GM19238 (cell line): Measurements from ENCODE around the gene C9orf50.
A peak's percentile ranks its signal among the peaks of the same experiment; 100 is the strongest.
"Not testable (repeated sequence)": the region's sequence is repeated elsewhere in the genome, so short reads cannot be mapped to it uniquely, and the experiment has no call there.

Experiments used
- DNase-seq: peaks from one replicate; pipeline ENCODE4 v3.0.0; 2011; ENCODE audit warnings: low spot score; ENCODE audit not compliant: insufficient read length

Gene C9orf50

GRCh38 chr9:129610473-129611306 lies 10.2 kb downstream of the C9orf50 start:
- peak; percentile 83 for DNase-seq

GRCh38 chr9:129610213-129610472 lies 10.8 kb downstream of the C9orf50 start:
- DNase-seq, result no peak

- peak; percentile 66 for DNase-seq
Observed at GRCh38 chr9:129609486-129610212, 11.3 kb downstream of the C9orf50 start.

GRCh38 chr9:129608561-129609481 lies 12.1 kb downstream of the C9orf50 start:
- DNase-seq, result no peak

- no peak for DNase-seq
Observed at GRCh38 chr9:129607027-129607387, 13.9 kb downstream of the C9orf50 start.

GRCh38 chr9:129606161-129607026 lies 14.5 kb downstream of the C9orf50 start:
- no peak for DNase-seq

GRCh38 chr9:129604766-129605163 lies 16.1 kb downstream of the C9orf50 start:
- DNase-seq, result no peak

- DNase-seq, result no peak
Observed at GRCh38 chr9:129604056-129604765, 16.7 kb downstream of the C9orf50 start.

GRCh38 chr9:129602598-129603415 lies 18.1 kb downstream of the C9orf50 start:
- DNase-seq, result no peak

- no peak for DNase-seq
Observed at GRCh38 chr9:129601082-129601674, 19.7 kb downstream of the C9orf50 start.

- DNase-seq, result no peak
Observed at GRCh38 chr9:129598089-129598596, 22.8 kb downstream of the C9orf50 start.

GRCh38 chr9:129597355-129598088 lies 23.4 kb downstream of the C9orf50 start:
- no peak for DNase-seq

GRCh38 chr9:129596541-129597331 lies 24.2 kb downstream of the C9orf50 start:
- no peak for DNase-seq

GRCh38 chr9:129595903-129596540 lies 24.9 kb downstream of the C9orf50 start:
- no peak for DNase-seq

GRCh38 chr9:129595311-129595741 lies 25.6 kb downstream of the C9orf50 start:
- DNase-seq, result no peak

- DNase-seq, result no peak
Observed at GRCh38 chr9:129594632-129595031, 26.3 kb downstream of the C9orf50 start.

GRCh38 chr9:129592790-129593189 lies 28.1 kb downstream of the C9orf50 start:
- DNase-seq, result not testable (repeated sequence)
